Motor neuron (in vitro differentiated cells): Measurements from ENCODE around the gene CCDC57. TPM values are rescaled to one million over a fixed set of nuclear protein-coding genes. Genes with fewer than 3 reads are reported as not detected.

ENCODE experiments used
- ATAC-seq, 8 experiments: fragments of 200-7000 bp; cut with Tn5 transposase; replicated peaks in 6 of 8; 2 replicates each; pipeline ENCODE4 v1.8.0; 2021; ENCODE audit warnings: mild to moderate bottlenecking in 8 of 8, moderate library complexity in 8 of 8
- H3K27ac ChIP-seq, 2 donors: fragments of 250-450 bp; sonication (Bioruptor Pico); 2 replicates each; pipeline ENCODE4 v1.9.0; 2021; ENCODE audit warnings: antibody characterized with exemption in 2 of 2, mild to moderate bottlenecking in 2 of 2, moderate library complexity in 1 of 2
- H3K4me1 ChIP-seq, 2 donors: fragments of 250-450 bp; sonication (Bioruptor Pico); replicated peaks in 1 of 2; 2 replicates each; pipeline ENCODE4 v1.6.1; 2021; ENCODE audit warnings: antibody characterized with exemption in 2 of 2, mild to moderate bottlenecking in 2 of 2, moderate library complexity in 1 of 2
- H3K4me3 ChIP-seq, 5 donors: fragments of 250-450 bp; sonication (Bioruptor Pico); 2 replicates each; pipeline ENCODE4 v1.9.0; 2021; ENCODE audit warnings: antibody characterized with exemption in 5 of 5, mild to moderate bottlenecking in 5 of 5, moderate library complexity in 4 of 5
- WGBS, 10 experiments: fragments of 450-650 bp; shearing (Covaris generic); methylation state at CpG; one replicate each; pipeline ENCODE4 v1.0.0; 2022; 5-methylcytosine and 5-hydroxymethylcytosine counted together
- in situ Hi-C, 9 experiments: fragments of 400-800 bp; cut with MboI; loops; one replicate each; pipeline ENCODE4 v1.15.0; 2021; ENCODE audit warnings: low sequenced_read_pairs in 9 of 9, low pct_unique_long_range_greater_than_20kb in 2 of 9; ENCODE audit not compliant: unreplicated experiment in 9 of 9
- total RNA-seq, 8 experiments: library from RNA; unstranded; fragments of 300-600 nt; gene quantifications; 2 replicates each; pipeline versions ENCODE4 v1.2.3 to v1.2.4, GENCODE V29; 2022

Gene CCDC57
- total RNA-seq, 8 experiments from 2014 or later, result 13.6 to 68.8 (median 26.1) TPM

DNA sequence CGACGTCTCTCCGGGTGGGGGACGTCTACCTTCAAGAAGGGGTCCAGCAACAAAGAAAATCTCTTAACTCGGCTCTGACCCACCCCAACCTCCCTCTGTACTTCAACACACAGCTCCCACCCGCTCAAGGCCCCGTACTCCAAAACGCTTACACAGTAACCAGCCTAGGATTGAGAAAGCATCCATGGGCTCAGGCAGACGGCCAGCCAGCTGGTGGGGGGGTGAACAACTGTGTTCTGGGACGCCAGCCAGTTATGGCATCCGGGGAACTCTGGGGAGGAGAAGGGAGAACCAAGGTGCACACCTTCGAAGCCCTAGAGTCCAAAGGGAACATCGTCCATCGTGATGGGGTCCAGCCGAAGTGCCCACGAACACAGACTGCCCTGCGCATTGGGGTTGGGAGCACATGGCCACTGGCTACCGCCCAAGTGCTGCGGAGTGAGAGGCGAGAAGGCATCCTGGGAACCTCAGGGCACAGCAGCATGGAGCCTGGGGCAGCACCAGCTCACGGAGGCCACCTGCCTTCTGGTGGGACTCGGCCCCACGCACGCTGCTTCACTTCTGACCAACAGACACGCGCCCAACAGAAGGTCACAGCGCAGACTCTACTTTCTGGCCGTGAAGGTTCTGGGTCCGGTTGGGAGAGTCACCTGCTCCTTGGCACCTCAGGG lies 30.5 kb upstream of the CCDC57 start:
- H3K4me1 ChIP-seq, result peaks cover 5 to 26% of the 10 kb centered on the region in 2 donors
- no peak overlapping the region for H3K4me3 ChIP-seq
- H3K27ac ChIP-seq, result peak overlapping the region in 1 of 2 donors; percentile 44
- WGBS, 10 experiments, result 40 to 96% (median 54%) methylated on average over 1 to 11 of the region's 29 CpGs; no CpG with 5 or more reads in 4 of the 10 experiments
- in situ Hi-C loops, result no loop called here
- ATAC-seq, result no peak

GRCh38 chr17:82242698-82242976 lies 30.0 kb upstream of the CCDC57 start:
- in situ Hi-C loops, result no loop called here
- 84 to 96% (median 86%) methylated on average over 6 to 18 of the region's 24 CpGs; no CpG with 5 or more reads in 5 of the 10 experiments for WGBS, 10 experiments
- Histone ChIP-seq H3K27ac (peak overlapping the region in 1 of 2 donors; percentile 58), H3K4me3 (no peak overlapping the region), H3K4me1 (peaks cover 5 to 26% of the 10 kb centered on the region in 2 donors)
- ATAC-seq, result no peak

DNA sequence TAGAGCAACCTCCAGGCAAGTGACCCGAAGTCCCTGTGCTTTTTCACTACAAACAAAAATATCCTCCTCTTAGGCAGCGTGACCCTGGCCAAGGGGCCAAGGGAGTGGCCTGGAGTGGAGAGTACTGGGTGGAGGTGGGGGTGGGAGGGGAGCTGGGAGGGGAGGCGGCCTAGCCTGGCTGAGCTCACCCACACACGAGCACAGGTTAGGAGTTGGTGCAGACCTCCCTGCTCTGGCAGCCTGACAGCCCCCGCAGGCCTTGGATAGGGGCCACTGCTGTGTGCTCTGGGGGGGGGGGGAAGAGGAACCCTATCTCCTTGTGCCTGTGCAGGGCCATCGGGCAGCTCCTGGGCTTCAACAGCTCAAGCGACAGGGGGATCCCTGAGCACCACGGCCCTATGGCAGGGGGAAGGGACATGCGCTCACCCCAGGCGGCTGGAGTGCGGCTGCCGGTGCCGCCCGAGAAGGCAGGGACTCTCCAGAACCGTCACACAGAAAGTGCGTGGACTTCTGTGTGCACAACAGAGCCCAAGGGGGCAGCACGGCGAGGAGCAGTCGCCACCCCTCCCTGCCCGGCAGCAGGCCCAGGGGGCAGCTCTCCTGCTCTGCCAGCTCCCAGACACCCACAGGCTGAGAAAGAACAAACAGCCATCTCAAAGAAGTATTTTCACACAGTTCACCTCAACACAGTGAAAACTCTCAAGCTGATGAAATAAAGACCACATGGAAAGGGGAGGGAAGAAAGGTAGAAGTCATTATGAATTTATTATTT lies 29.5 kb upstream of the CCDC57 start:
- WGBS, 10 experiments, result 47 to 60% methylated on average over 2 to 3 of the region's 20 CpGs; no CpG with 5 or more reads in 8 of the 10 experiments
- peak; percentile 1 to 42 (median 20) for ATAC-seq
- no peak overlapping the region for H3K4me3 ChIP-seq

GRCh38 chr17:82241183-82241925 lies 28.7 kb upstream of the CCDC57 start:
- peak; percentile 3 to 54 (median 32) for ATAC-seq

More for the DNA sequence above, 29.5 kb upstream of the CCDC57 start:
- in situ Hi-C loops, result no loop called here
- Histone ChIP-seq H3K4me1 (peaks cover 5 to 26% of the 10 kb centered on the region in 2 donors), H3K27ac (peak overlapping the region; percentile 60 to 74)

GRCh38 chr17:82240506-82241182 lies 28.0 kb upstream of the CCDC57 start:
- peaks cover 5 to 26% of the 10 kb centered on the region in 2 donors for H3K4me1 ChIP-seq
- in situ Hi-C loops, result no loop called here
- H3K4me3 ChIP-seq, result no peak overlapping the region
- ATAC-seq, result no peak
- H3K27ac ChIP-seq, result peak overlapping the region in 1 of 2 donors; percentile 74
- WGBS, 10 experiments, result 90 to 100% (median 100%) methylated on average over 1 to 4 of the region's 20 CpGs; no CpG with 5 or more reads in 7 of the 10 experiments

More at GRCh38 chr17:82241183-82241925, 28.7 kb upstream of the CCDC57 start:
- Histone ChIP-seq H3K4me3 (no peak overlapping the region), H3K27ac (peak overlapping the region in 1 of 2 donors; percentile 74), H3K4me1 (peaks cover 5 to 26% of the 10 kb centered on the region in 2 donors)
- WGBS, 10 experiments, result 60 to 100% (median 82%) methylated on average over 1 to 4 of the region's 27 CpGs; no CpG with 5 or more reads in 4 of the 10 experiments
- in situ Hi-C loops, result no loop called here

GRCh38 chr17:82239926-82240505 lies 27.4 kb upstream of the CCDC57 start:
- in situ Hi-C loops, result no loop called here
- Histone ChIP-seq H3K4me3 (no peak overlapping the region), H3K4me1 (peaks cover 5 to 26% of the 10 kb centered on the region in 2 donors), H3K27ac (peak overlapping the region in 1 of 2 donors; percentile 74)
- ATAC-seq, result no peak
- 53% methylated on average over 2 of the region's 22 CpGs; no CpG with 5 or more reads in 9 of the 10 experiments for WGBS, 10 experiments

DNA sequence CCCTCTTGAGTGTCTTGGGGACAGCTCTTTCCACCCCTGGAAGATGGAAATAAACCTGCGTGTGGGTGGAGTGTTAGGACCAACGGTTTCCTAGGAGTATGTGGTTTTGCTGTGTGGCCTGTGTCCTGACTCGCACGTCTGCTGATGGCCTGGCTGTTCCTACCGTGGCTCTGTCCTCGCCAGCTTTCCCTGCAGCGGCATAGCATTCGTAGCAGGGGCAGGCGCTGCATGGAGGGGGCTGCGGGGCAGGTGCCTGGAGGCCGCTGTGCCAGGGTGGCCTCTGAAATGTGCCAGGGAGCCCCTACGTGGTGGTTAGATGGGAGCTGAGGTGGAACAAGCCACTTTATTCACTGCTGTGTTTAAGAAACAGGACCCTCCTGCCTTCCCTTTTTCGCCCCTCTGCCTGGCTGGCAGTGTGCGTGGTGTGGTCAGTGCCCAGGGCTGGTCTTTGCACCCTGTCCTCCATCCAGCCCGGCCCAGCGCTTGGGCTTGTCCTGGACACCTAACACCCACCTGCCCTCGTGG lies 26.8 kb upstream of the CCDC57 start:
- Histone ChIP-seq H3K4me3 (no peak overlapping the region), H3K4me1 (peaks cover 5 to 30% of the 10 kb centered on the region in 2 donors), H3K27ac (peak overlapping the region in 1 of 2 donors; percentile 54)
- 100% methylated on average over 1 of the region's 17 CpGs; no CpG with 5 or more reads in 9 of the 10 experiments for WGBS, 10 experiments
- in situ Hi-C loops, result no loop called here
- ATAC-seq, result no peak

DNA sequence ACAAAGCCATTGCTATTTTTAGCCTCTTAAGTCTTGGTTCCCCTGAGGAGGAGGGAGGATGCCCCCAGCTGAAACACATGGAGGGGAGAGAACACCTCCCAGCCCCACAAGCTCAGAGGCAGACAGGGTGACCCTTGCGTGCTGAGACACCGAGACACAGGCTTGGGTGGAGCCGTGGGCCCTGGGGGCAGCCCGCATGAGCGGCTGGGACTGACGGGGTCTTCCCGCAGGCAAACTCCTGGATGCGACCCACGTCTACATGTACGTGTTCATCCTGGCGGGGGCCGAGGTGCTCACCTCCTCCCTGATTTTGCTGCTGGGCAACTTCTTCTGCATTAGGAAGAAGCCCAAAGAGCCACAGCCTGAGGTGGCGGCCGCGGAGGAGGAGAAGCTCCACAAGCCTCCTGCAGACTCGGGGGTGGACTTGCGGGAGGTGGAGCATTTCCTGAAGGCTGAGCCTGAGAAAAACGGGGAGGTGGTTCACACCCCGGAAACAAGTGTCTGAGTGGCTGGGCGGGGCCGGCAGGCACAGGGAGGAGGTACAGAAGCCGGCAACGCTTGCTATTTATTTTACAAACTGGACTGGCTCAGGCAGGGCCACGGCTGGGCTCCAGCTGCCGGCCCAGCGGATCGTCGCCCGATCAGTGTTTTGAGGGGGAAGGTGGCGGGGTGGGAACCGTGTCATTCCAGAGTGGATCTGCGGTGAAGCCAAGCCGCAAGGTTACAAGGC lies 26.0 kb upstream of the CCDC57 start:
- peak in 5 of 8 experiments; percentile 24 to 70 (median 48) for ATAC-seq
- Histone ChIP-seq H3K27ac (no peak overlapping the region), H3K4me3 (no peak overlapping the region), H3K4me1 (peaks cover 5 to 36% of the 10 kb centered on the region in 2 donors)
- WGBS, 10 experiments, result 0 to 100% (median 77%) methylated on average over 2 to 11 of the region's 33 CpGs; no CpG with 5 or more reads in 3 of the 10 experiments
- in situ Hi-C loops, result no loop called here

GRCh38 chr17:82237746-82238471 lies 25.3 kb upstream of the CCDC57 start:
- Histone ChIP-seq H3K4me3 (no peak overlapping the region), H3K4me1 (peaks cover 5 to 38% of the 10 kb centered on the region in 2 donors), H3K27ac (peak overlapping the region in 1 of 2 donors; percentile 35)
- WGBS, 10 experiments, result 44 to 100% (median 95%) methylated on average over 1 to 13 of the region's 34 CpGs; no CpG with 5 or more reads in 5 of the 10 experiments
- in situ Hi-C loops, result no loop called here
- peak in 3 of 8 experiments; percentile 3 to 16 (median 4) for ATAC-seq

GRCh38 chr17:82237083-82237745 lies 24.6 kb upstream of the CCDC57 start:
- no peak for ATAC-seq

More at GRCh38 chr17:82237083-82237745, 24.6 kb upstream of the CCDC57 start:
- in situ Hi-C loops, result no loop called here
- Histone ChIP-seq H3K4me3 (no peak overlapping the region), H3K4me1 (peaks cover 5 to 37% of the 10 kb centered on the region in 2 donors), H3K27ac (no peak overlapping the region)
- WGBS, 10 experiments, result 95 to 100% (median 100%) methylated on average over 3 to 8 of the region's 59 CpGs; no CpG with 5 or more reads in 7 of the 10 experiments
